ENCODE results near the gene GPM6B.

GRCh38 chrX:13859724-13860123 is 42.8 kb upstream of the GPM6B start:
- TF ChIP-seq SUZ12 (IDR thresholded peaks at IDR 0.05) (no peak), BHLHE40 (IDR thresholded peaks at IDR 0.05; ENCODE audit: borderline replicate concordance) (no peak), SP1 (IDR thresholded peaks at IDR 0.05) (no peak), FOXK2 (IDR thresholded peaks at IDR 0.05) (no peak), NFRKB (IDR thresholded peaks at IDR 0.05) (no peak), ELF4 (IDR thresholded peaks at IDR 0.05) (no peak), HDGF (IDR thresholded peaks at IDR 0.05; ENCODE audit: borderline replicate concordance) (no peak), FOXM1 (IDR thresholded peaks at IDR 0.05; ENCODE audit: borderline replicate concordance) (no peak), FOXA1 (IDR thresholded peaks at IDR 0.05) (no peak), TARDBP (IDR thresholded peaks at IDR 0.05) (no peak), CTBP1 (IDR thresholded peaks at IDR 0.05; ENCODE audit: borderline replicate concordance) (no peak), LEF1 (IDR thresholded peaks at IDR 0.05; ENCODE audit: borderline replicate concordance) (no peak), PKNOX1 (IDR thresholded peaks at IDR 0.05) (no peak)
